Astrocyte of the spinal cord (primary cell): ENCODE data around the gene LARP4.
"Not testable (repeated sequence)": the region's sequence is repeated elsewhere in the genome, so short reads cannot be mapped to it uniquely, and the experiment has no call there.

Experiments used
- DNase-seq: peaks from one replicate; pipeline ENCODE4 v3.0.0; 2011; ENCODE audit warnings: low read depth, low spot score
- H3K4me3 ChIP-seq: 2 replicates; pipeline ENCODE4 v1.5.1; 2011; ENCODE audit warnings: low read depth, mild to moderate bottlenecking, low read length, moderate library complexity
- in situ Hi-C: cut with HindIII; loops from 2 replicates; pipeline ENCODE4 v1.10.0; 2017; ENCODE audit warnings: low sequenced_read_pairs
- TF ChIP-seq, protein P1 (sequence below): IDR thresholded peaks from 2 replicates; pipeline ENCODE4 v1.5.1; 2012; ENCODE audit warnings: low read depth, mild to moderate bottlenecking, low read length, inconsistent platforms

The LARP4 gene

DNA sequence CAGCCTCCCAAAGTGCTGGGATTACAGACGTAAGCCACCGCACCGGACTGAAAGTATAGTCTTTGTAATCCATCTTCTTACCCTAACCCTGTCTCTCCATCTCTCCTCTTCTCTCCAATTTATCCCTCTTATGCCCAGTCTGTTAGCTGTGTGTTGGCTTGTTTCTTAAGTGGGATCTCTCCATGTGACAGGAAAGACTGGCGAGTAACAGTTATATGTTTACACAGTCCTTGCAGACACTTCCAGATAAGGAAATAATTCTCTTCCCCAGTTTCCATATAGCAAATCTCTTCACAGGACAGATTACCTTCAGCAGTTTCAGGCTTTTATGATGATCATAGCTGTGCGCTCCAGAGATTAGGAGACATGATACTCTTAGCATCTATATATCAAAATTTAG is 88.1 kb downstream of the LARP4 start:
- DNase-seq: no peak
- in situ Hi-C loops: no loop called here
- H3K4me3 ChIP-seq: no peak overlapping the region
- TF ChIP-seq, protein P1, sequence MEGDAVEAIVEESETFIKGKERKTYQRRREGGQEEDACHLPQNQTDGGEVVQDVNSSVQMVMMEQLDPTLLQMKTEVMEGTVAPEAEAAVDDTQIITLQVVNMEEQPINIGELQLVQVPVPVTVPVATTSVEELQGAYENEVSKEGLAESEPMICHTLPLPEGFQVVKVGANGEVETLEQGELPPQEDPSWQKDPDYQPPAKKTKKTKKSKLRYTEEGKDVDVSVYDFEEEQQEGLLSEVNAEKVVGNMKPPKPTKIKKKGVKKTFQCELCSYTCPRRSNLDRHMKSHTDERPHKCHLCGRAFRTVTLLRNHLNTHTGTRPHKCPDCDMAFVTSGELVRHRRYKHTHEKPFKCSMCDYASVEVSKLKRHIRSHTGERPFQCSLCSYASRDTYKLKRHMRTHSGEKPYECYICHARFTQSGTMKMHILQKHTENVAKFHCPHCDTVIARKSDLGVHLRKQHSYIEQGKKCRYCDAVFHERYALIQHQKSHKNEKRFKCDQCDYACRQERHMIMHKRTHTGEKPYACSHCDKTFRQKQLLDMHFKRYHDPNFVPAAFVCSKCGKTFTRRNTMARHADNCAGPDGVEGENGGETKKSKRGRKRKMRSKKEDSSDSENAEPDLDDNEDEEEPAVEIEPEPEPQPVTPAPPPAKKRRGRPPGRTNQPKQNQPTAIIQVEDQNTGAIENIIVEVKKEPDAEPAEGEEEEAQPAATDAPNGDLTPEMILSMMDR: no peak

DNA sequence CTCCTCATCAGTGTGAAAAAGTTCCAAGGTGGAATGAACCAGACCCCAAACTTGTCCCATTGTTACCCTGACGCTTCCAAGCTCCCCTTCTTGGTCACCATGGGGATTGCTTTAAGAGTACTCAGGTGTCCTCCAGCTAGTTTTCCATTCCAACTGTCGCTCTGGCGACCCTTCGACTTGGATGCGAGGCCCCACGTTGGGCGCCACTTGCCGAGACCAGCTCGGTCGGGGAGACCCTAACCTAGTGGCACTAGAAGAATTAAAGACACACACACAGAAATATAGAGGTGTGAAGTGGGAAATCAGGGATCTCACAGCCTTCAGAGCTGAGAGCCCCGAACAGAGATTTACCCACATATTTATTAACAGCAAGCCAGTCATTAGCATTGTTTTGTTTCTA is 97.4 kb downstream of the LARP4 start:
- H3K4me3 ChIP-seq, in situ Hi-C loops: not testable (repeated sequence)
- peak; percentile 30 for DNase-seq

DNA sequence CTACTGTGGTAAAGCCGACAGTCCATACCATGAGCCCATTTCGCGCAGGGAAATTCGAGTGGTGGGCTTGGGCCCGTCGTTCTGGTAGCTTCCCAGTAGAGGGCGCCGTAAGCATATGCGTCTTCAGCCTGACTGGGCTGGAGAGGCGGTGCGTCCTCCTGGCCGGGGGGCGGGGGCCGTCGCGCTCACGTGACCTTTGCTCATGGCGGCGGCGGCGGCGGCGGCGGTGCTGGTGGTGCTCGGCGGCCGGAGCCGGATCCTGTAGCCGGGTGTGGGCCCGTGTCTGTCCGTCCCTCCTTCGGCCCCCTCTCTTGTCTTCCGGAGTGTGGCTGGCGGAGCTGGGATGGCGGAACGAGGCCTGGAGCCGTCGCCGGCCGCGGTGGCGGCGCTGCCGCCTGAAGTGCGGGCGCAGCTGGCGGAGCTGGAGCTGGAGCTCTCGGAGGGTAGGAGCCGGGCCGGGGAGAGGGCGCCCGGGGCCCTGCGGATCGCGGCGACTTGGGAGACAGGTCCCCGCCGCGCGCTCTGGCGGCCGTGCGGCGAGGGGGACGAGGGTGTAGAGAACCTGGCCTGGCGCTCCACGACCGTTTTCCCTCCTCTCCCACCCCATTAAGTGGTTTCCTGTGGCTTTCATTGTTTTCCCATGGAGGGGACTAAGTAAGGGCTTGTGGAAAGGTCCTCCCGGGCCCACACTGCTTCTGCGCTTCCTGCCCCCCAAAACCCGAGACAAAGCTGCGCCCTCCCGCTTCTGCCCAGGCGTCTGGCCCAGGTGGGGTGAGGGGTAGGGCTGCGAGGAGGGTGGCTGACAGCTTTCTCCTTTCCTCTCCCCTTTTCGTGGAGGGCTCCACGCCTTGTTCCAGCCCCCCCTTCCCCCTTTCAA is 104.4 kb downstream of the LARP4 start, which contains the start of gene DIP2B:
DIP2B (plus strand) TSS at position 188 of the 877 bp plus-strand sequence; CDS start at position 344, 156 bp downstream.
- TF ChIP-seq, protein P1: peak; percentile 85
- H3K4me3 ChIP-seq: peak within 1 kb of the TSS; percentile 92
- in situ Hi-C loops: no loop called here
- peak; percentile 91 for DNase-seq

DNA sequence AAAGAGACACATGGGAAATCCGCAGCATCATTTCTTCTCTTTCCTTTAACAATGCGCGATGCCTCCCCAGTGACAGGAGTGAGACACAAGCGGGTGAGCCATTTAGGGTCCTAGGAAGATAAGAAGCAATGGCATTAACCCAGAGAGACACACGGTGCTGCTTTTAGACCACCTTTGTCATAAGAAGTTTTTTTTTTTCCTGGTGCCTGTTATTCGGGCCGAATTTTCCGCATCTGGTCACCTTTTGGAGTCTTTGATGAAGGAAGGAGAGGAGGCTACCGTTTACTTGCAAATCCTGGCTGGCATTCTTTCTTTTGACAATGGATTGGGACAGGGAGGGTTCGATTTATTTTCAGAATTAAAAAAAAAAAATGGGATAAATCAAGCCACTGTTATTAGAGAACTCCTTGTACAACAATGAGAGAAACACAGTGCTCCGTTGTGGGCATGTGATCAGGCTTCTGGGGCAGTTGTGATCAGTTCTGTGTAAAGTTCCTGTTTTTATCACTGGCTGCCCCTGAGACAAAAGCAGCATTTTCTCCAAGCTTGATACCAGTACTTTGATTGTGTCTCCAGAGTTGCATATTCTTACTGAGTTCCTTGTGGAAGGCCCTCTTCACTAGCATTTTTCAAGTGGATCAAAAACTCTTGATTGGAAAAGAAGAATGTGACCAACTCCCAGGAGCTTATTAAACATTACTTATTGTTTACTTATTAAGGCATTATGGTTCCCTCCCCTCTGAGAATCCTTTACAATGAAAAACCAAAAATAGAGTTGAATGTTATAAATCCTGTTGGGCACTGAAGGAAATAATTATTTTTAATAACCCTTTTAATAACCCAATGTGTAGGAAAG is 105.2 kb downstream of the LARP4 start:
- DNase-seq: peak; percentile 23
- TF ChIP-seq, protein P1: no peak
- H3K4me3 ChIP-seq: peak overlapping the region; percentile 92
- in situ Hi-C loops: no loop called here

DNA sequence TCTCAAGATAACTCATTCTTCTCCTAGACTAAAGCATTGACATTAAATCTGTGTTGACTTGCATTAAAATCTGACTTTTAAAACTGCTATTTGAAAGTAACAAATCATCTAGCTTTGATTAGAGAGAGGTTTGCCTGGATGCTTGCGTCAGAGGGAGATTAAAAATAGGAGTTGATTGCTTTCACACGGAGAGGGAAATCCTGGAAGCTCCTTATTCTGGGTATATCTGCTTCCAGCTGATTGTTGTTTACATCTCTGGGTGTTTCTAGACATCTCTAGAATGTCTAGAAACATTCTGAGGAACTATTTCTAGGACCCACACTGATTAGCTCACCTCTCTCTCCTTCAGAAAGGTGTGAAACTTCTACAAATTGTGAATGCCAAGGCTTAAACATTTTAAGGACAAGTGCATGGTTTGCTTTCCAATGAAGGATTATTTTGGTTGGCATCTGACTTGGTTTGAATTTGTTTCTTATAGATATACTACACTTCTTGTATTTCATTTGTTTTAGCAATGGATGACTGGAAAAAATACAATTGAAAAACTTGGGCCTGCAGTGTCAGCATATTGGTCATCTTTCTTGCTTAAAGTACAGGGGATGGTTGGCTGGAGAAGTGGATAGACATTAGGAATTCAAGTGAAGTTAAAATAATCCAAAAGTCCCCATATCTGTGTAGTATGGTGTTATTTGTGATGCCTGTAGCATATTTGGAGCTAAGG is 106.2 kb downstream of the LARP4 start:
- peak overlapping the region; percentile 92 for H3K4me3 ChIP-seq
- TF ChIP-seq, protein P1: no peak
- DNase-seq: no peak
- in situ Hi-C loops: no loop called here

DNA sequence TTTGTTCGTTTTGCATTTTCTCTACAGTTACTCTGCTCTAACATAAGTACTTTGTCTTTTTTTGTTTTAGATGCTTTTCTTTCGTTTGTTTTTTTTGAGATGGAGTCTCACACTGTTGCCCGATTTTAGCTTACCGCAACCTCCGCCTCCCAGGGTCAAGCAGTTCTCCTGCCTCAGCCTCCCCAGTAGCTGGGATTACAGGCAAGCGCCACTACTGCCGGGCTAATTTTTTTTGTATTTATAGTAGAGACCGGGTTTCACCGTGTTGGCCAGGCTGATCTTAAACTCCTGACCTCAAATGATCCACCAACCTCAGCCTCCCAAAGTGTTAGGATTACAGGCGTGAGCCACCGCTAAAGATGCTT is 106.8 kb downstream of the LARP4 start:
- H3K4me3 ChIP-seq: no peak overlapping the region
- DNase-seq: no peak
- TF ChIP-seq, protein P1: no peak
- in situ Hi-C loops: no loop called here
